Measurements from ENCODE around the gene PSMD13.

The PSMD13 gene

GRCh38 chr11:204587-205109 lies 32.1 kb upstream of the PSMD13 start:
- DNase-seq (ENCODE audit: low read depth) = no peak

DNA sequence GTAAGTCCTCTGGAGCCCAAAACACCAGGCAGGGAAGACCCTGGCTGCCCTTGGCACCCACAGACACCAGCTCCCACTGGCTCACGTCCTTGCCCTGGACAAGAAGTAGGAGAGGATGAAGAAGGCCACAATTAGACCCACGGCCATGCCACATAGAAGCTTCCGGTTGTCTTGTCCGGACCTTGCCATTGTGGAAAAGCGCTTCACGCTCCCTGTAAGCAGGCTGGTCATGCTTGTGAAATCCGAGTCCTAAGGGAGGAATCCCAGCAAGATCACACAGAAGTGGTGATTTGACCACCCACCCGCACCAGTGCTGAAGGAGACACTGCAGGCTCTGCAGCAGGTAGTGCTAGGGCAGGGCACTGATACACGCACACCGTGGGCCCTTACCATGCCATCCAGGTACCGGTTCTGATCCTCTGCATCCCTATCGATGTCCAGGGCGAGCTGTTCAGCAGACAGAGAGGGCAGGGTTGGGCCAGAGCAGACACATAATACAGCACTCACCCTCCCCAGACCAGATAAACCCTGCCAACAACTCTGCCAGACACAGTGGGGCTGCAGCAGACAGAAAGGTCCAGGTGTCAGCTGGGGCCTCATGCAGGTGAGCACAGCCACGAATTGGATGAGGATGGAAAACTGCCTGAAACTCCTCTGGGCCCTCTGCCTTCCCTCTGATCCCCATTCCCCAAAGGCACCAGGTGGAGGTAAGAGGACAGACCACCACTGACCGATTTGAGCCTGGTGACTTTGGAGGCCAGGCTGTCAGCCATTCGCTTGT lies 31.4 kb upstream of the PSMD13 start:
- no peak for DNase-seq (ENCODE audit: low read depth)

DNA sequence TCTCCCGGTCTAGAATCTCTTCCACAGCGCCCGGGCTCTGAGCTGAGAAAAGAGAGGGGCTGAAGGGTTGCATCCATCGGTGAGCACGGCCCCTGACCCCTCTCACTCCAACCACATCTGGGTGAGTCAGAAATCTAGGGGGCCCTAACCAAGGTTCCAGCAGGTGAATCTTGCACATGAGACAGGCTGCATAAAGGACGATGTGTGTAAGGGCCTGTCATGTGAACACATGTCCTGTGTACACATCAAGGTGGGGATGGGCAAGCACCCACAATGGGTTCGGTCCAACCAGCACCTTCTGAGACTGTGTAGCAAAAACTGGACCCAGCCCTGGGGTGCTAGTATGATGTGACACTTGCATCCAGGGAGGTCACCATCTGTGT lies 30.8 kb upstream of the PSMD13 start:
- DNase-seq (ENCODE audit: low read depth) = no peak

GRCh38 chr11:206526-207207 lies 30.1 kb upstream of the PSMD13 start:
- peak; percentile 48 for DNase-seq (ENCODE audit: low read depth)

DNA sequence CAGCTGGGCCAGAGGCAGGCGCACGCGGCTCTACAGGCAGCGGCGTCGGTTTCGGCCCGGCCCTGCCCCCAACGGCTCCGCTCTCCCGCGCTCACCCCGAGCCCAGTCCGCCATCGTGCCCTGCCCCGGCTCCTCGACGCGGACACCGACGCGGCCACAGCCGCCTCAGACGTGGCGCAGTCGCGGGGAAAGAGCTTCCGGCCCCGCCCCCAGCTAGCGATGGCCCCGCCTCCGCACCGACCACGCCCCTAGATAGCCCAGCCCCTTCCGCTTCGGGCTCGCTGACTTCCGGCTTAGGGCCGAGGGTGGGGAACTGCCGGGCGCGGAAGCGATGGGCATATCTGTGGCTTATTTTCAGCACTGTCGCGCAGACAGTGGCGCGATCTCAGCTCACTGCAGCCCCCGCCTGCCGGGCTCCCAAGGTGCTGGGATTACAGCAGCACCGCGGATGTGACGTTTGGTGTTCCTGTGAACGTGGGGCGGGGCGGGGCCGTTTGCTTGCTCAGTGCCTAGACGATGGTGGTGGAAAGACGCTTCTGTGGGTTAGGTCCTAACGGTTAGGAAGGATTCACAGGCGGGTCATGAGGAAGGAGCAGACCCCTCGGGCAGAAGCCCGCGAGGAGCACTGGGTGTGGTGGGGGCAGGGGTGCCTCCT lies 29.4 kb upstream of the PSMD13 start, which contains the start of the genes BET1L and RIC8A:
BET1L (minus strand) TSS at position 192 of the 655 bp plus-strand sequence; CDS start at position 114, 78 bp downstream.
RIC8A (plus strand) TSS at position 501 of the 655 bp plus-strand sequence. CDS start 1,147 bp downstream, outside the sequence.
- peak; percentile 99 for DNase-seq (ENCODE audit: low read depth)

- DNase-seq (ENCODE audit: low read depth) = peak; percentile 73
Observed at GRCh38 chr11:207863-208180, 29.0 kb upstream of the PSMD13 start.

- DNase-seq (ENCODE audit: low read depth) = peak; percentile 79
Observed at GRCh38 chr11:208181-208916, 28.4 kb upstream of the PSMD13 start.

GRCh38 chr11:208917-209260 lies 27.9 kb upstream of the PSMD13 start:
- DNase-seq (ENCODE audit: low read depth) = no peak

DNA sequence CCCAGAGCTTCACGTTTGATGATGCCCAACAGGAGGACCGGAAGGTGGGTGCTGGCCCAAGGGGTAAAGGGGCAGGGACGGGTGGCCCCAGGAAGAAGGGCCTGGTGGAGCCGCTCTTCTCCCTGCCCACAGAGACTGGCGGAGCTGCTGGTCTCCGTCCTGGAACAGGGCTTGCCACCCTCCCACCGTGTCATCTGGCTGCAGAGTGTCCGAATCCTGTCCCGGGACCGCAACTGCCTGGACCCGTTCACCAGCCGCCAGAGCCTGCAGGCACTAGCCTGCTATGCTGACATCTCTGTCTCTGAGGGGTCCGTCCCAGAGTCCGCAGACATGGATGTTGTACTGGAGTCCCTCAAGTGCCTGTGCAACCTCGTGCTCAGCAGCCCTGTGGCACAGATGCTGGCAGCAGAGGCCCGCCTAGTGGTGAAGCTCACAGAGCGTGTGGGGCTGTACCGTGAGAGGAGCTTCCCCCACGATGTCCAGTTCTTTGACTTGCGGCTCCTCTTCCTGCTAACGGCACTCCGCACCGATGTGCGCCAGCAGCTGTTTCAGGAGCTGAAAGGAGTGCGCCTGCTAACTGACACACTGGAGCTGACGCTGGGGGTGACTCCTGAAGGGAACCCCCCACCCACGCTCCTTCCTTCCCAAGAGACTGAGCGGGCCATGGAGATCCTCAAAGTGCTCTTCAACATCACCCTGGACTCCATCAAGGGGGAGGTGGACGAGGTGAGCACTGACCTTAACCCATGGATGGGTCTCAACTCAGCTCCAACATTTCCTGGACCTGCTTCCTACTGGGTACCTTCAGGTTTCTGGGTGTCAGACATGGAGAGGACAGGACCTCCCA lies 27.3 kb upstream of the PSMD13 start:
- DNase-seq (ENCODE audit: low read depth) = peak; percentile 37

- DNase-seq (ENCODE audit: low read depth) = peak; percentile 93
Observed at GRCh38 chr11:210122-210802, 26.5 kb upstream of the PSMD13 start.

GRCh38 chr11:210803-211180 lies 26.0 kb upstream of the PSMD13 start:
- DNase-seq (ENCODE audit: low read depth) = no peak

- DNase-seq (ENCODE audit: low read depth) = no peak
Observed at GRCh38 chr11:211295-211694, 25.5 kb upstream of the PSMD13 start.

GRCh38 chr11:211741-212140 lies 25.0 kb upstream of the PSMD13 start:
- DNase-seq (ENCODE audit: low read depth) = no peak

DNA sequence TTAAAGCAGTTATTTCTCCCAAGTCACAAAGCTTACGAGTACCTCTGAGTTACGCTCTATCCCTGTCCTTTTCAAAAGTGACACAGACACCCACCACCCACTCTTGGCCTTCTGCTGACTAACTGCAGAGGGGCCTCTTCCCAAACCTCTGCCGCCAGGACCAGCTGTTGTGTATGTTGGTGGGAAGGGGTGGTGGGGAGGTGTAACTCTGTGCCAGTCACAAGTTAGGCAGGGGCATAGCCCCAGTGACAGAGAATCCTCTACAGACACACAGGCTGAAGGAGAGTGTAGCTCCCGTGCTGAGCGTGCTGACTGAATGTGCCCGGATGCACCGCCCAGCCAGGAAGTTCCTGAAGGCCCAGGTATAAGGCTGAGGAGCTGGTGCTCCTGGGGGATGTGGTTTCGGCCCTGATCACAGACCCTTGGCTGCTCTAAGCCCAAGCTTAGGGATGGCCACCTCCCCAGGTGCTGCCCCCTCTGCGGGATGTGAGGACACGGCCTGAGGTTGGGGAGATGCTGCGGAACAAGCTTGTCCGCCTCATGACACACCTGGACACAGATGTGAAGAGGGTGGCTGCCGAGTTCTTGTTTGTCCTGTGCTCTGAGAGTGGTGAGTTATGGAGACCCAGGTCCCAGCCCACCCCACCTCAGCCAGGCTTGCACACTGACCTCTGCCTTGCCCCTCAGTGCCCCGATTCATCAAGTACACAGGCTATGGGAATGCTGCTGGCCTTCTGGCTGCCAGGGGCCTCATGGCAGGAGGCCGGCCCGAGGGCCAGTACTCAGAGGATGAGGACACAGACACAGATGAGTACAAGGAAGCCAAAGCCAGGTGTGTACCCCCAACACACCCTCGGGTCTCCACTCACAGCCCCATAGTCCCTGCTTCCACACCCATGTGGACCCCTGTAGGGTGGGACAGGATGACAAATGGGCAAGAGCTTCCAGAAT lies 24.4 kb upstream of the PSMD13 start:
- DNase-seq (ENCODE audit: low read depth) = no peak

DNA sequence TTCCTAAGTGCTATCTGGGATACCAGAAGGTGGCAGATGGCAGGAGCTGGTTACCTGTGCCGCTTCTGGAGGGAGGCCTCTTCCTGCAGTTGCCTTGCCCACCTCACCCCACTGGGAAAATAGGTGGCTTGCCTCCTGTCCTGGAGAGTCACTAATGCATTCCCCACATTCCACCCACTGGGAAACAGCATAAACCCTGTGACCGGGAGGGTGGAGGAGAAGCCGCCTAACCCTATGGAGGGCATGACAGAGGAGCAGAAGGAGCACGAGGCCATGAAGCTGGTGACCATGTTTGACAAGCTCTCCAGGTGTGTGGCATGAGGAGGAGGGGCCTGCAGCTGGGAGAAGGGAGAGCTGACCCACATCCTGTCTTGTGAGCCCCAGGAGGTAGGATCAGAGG lies 23.7 kb upstream of the PSMD13 start:
- DNase-seq (ENCODE audit: low read depth) = no peak

DNA sequence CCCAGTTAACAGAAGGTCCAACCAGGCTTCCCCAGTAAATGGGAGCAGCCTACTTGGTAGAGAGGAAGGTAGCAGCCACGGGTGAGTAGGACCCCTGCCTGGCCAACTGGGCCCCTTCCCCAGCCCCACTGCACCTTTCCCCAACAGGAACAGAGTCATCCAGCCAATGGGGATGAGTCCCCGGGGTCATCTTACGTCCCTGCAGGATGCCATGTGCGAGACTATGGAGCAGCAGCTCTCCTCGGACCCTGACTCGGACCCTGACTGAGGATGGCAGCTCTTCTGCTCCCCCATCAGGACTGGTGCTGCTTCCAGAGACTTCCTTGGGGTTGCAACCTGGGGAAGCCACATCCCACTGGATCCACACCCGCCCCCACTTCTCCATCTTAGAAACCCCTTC lies 22.7 kb upstream of the PSMD13 start:
- DNase-seq (ENCODE audit: low read depth) = no peak

DNA sequence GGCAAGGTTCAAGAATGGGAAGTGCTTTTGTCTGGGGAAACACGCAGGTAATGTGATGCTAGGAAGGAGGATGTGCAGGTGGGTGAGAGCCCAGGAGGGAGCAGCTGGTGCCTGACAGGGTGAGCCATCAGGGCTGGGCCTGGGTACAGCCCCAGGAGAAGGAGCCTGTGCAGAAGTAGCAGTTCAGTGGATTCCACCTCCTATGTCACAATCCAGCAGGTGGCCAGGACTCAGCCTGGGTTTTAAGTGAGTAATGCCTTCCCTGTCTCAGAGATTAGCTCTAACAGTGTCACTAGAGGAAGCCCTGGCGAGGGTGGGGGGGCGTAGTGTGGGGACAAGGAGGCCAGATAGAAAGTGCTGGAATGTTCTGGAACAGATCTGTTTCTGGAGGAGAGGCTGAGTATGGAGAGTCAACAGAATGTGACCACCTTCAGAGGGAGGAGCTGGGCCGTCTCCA lies 21.2 kb upstream of the PSMD13 start:
- no peak for DNase-seq (ENCODE audit: low read depth)

- DNase-seq (ENCODE audit: low read depth) = no peak
Observed at GRCh38 chr11:216081-216974, 20.4 kb upstream of the PSMD13 start.
